Heart left ventricle (tissue), 16 donors: Measurements from ENCODE around the gene HDAC4. TPM values are rescaled to one million over a fixed set of nuclear protein-coding genes. Genes with fewer than 3 reads are reported as not detected.
A peak's percentile ranks its signal among the peaks of the same experiment; 100 is the strongest.

Experiments used
- ATAC-seq, 4 donors: fragments of 200-7000 bp; cut with Tn5 transposase; one replicate each; pipeline ENCODE4 v1.9.1; 2020 to 2022; ENCODE audit warnings: moderate library complexity in 4 of 4, mild to moderate bottlenecking in 3 of 4, moderate number of reproducible peaks in 1 of 4
- DNase-seq, 5 donors: peaks; one replicate each; pipeline ENCODE4 v3.0.0-alpha.2; 2020
- H3K27ac ChIP-seq, 12 donors: fragments of 200-600 bp; sonication (generic) in 4 of 12; one replicate each; pipeline versions ENCODE4 v1.5.0 to v1.8.0; 2016 to 2022; ENCODE audit warnings: mild to moderate bottlenecking in 2 of 12
- H3K27me3 ChIP-seq, 9 donors: fragments of 200-600 bp; sonication (generic) in 2 of 9; one replicate each; pipeline versions ENCODE4 v1.5.1 to v1.8.0; 2016 to 2022; ENCODE audit warnings: mild to moderate bottlenecking in 3 of 9
- H3K36me3 ChIP-seq, 9 donors: fragments of 200-600 bp; sonication (generic) in 2 of 9; one replicate each; pipeline versions ENCODE4 v1.5.0 to v1.8.0; 2018 to 2022; ENCODE audit warnings: mild to moderate bottlenecking in 2 of 9
- H3K4me1 ChIP-seq, 12 donors: fragments of 200-600 bp; sonication (generic) in 4 of 12; one replicate each; pipeline versions ENCODE4 v1.5.0 to v1.8.0; 2016 to 2022; ENCODE audit warnings: mild to moderate bottlenecking in 3 of 12
- H3K4me3 ChIP-seq, 12 donors: fragments of 200-600 bp; sonication (generic) in 4 of 12; one replicate each; pipeline versions ENCODE4 v1.5.0 to v1.8.0; 2017 to 2022; ENCODE audit warnings: mild to moderate bottlenecking in 9 of 12, moderate library complexity in 4 of 12
- H3K9me3 ChIP-seq, 12 donors: fragments of 200-600 bp; sonication (generic) in 4 of 12; one replicate each; pipeline versions ENCODE4 v1.5.0 to v1.8.0; 2016 to 2022; ENCODE audit warnings: mild to moderate bottlenecking in 1 of 12
- CTCF ChIP-seq, 12 donors: fragments of 200-600 bp; sonication (generic) in 4 of 12; IDR thresholded peaks; one replicate each; pipeline versions ENCODE4 v1.5.0 to v1.8.0; 2018 to 2022; ENCODE audit warnings: antibody characterized with exemption in 12 of 12, mild to moderate bottlenecking in 5 of 12
- POLR2A ChIP-seq, 2 donors: fragments of 450-650 bp; IDR thresholded peaks; one replicate each; pipeline ENCODE4 v1.6.1; 2017; ENCODE audit warnings: antibody characterized with exemption in 2 of 2, mild to moderate bottlenecking in 2 of 2, moderate library complexity in 2 of 2
- WGBS, 4 donors: extraction: QIAGEN DNeasy Blood & Tissue Kit in 2 of 4; methylation state at CpG; one replicate each; pipeline versions ENCODE4 v1.1.5 to v1.1.7; 2013 to 2018; 5-methylcytosine and 5-hydroxymethylcytosine counted together
- intact Hi-C, 10 donors: fragments of 100-400 bp; cut with DNase I; formaldehyde crosslinking; loops; one replicate each; pipeline versions ENCODE4 v1.11.1 to v1.14.2; 2022
- polyA plus RNA-seq, 2 donors: library from polyadenylated mRNA; stranded (reverse); fragments of 200-250 nt; gene quantifications; one replicate each; pipeline ENCODE4 v1.2.3, GENCODE V29; 2013
- total RNA-seq, 9 donors: library from RNA; depleted of rRNA in 2 of 9; stranded (reverse); fragments of >200 nt in 2 of 9; fragmentation: NEBNext Ultra II Directional in 3 of 9; extraction: Animal tissue kit (Norgen Biotek cat#: 25700) in 3 of 9; gene quantifications; one replicate each; pipeline versions ENCODE4 v1.1.0 to v1.2.4, GENCODE V29; 2016 to 2023
- donor health status: ischemic (EF 13 %, LVEDD 7.1; RV severe dilation, severe dysfunction).
- donor health status: healthy with polysubstance abuse.
- donor health status: DM: no; HTN: yes; CAD: no.
- donor health status: DM: no; HTN: no; CAD: no.
- donor health status: ischemic (EF 25% LVEDD 6.9; RV normal size, moderate dysfunction).
- donor health status: ischemic (EF 25% LVEDD 5.7; RV mildly dilated, moderate dysfunction).
- donor health status: healthy.
- donor health status: DM: yes; HTN: yes; CAD: no.
- donor health status: ischemic (EF 35%, LVEDD 5.7; RV mildly dilated, moderate dysfunction).
- donor health status: nonischemic (EF 11% LVEDD 7.7; RV severe dilation, severe dysfunction).
- donor health status: DM: yes; HTN: yes; CAD: no.
- donor health status: PGD.
- donor health status: ischemic (EF 29% LVEDD 5.4; RV normal size, mild dysfunction).
- donor health status: nonischemic (EF 23%, LVEDD 6.1; RV moderate dilation, normal function).

Gene HDAC4
- total and polyA plus RNA-seq, 11 donors: 13.9 to 37.6 (median 27.5) TPM

- Histone ChIP-seq H3K27me3 (no peaks in the 10 kb centered on the region), H3K27ac (peak overlapping the region in 11 of 12 donors; percentile 30 to 90 (median 67)), H3K9me3 (peaks cover 0 to 8% (median 0%) of the 10 kb centered on the region in 12 donors), H3K36me3 (no peaks in the 10 kb centered on the region), H3K4me1 (peaks cover 10 to 80% (median 49%) of the 10 kb centered on the region in 12 donors), H3K4me3 (peak overlapping the region in 5 of 12 donors; percentile 9 to 35 (median 15))
- TF ChIP-seq POLR2A (IDR thresholded peaks at IDR 0.05) (no peak), CTCF (IDR thresholded peaks at IDR 0.05) (peak in 1 of 12 donors; percentile 10)
- DNase-seq (peak in 2 of 5 donors; percentile 30 to 43), ATAC-seq (peak in 3 of 4 donors; percentile 5 to 28 (median 24))
- intact Hi-C loops: loop anchor here in 1 of 10 donors (5.0 kb wide), 1 partner anchor 84 kb away; no protein-coding TSS in a partner anchor
- 62 to 72% (median 67%) methylated on average over 20 to 33 of the region's 33 CpGs for WGBS, 4 donors
These were observed 87.8 kb downstream of the HDAC4 start for GRCh38 chr2:239312741-239313667.

- Histone ChIP-seq H3K9me3 (peaks cover 0 to 8% (median 0%) of the 10 kb centered on the region in 12 donors), H3K36me3 (no peaks in the 10 kb centered on the region), H3K27ac (peak overlapping the region in 5 of 12 donors; percentile 67 to 90 (median 78)), H3K27me3 (no peaks in the 10 kb centered on the region), H3K4me3 (no peak overlapping the region), H3K4me1 (peaks cover 6 to 80% (median 48%) of the 10 kb centered on the region in 12 donors)
- ATAC-seq: no peak
- peak in 2 of 5 donors; percentile 5 to 14 for DNase-seq
- no peak for TF ChIP-seq CTCF (IDR thresholded peaks at IDR 0.05)
- no peak for TF ChIP-seq POLR2A (IDR thresholded peaks at IDR 0.05)
- intact Hi-C loops: loop anchor here in 1 of 10 donors (5.0 kb wide), 1 partner anchor 85 kb away; no protein-coding TSS in a partner anchor
- WGBS, 4 donors: 95 to 99% (median 97%) methylated on average over 10 of the region's 10 CpGs
These were observed 88.7 kb downstream of the HDAC4 start for GRCh38 chr2:239312081-239312511.

GRCh38 chr2:239311132-239312040, 89.4 kb downstream of the HDAC4 start:
- no peak overlapping the region for H3K4me3 ChIP-seq
- intact Hi-C loops: loop anchor here in 1 of 10 donors (5.0 kb wide), 1 partner anchor 86 kb away; no protein-coding TSS in a partner anchor
- H3K36me3 ChIP-seq: no peaks in the 10 kb centered on the region
- H3K27ac ChIP-seq: peak overlapping the region in 7 of 12 donors; percentile 54 to 90 (median 84)
- peak in 2 of 5 donors; percentile 6 to 26 for DNase-seq
- no peaks in the 10 kb centered on the region for H3K27me3 ChIP-seq
- no peak for TF ChIP-seq POLR2A (IDR thresholded peaks at IDR 0.05)
- H3K4me1 ChIP-seq: peaks cover 6 to 79% (median 50%) of the 10 kb centered on the region in 12 donors
- peaks cover 0 to 8% (median 0%) of the 10 kb centered on the region in 12 donors for H3K9me3 ChIP-seq
- peak in 2 of 4 donors; percentile 24 to 47 for ATAC-seq
- WGBS, 4 donors: 76 to 83% (median 80%) methylated on average over 24 to 28 of the region's 28 CpGs
